Urinary bladder (tissue), 4 donors: Measurements from ENCODE around the gene DHDDS. TPM values are rescaled to one million over a fixed set of nuclear protein-coding genes. Genes with fewer than 3 reads are reported as not detected.

Experiments used
- DNase-seq: peaks from one replicate; pipeline ENCODE4 v3.0.0-alpha.2; 2015; ENCODE audit errors: extremely low spot score
- H3K27ac ChIP-seq: one replicate; pipeline ENCODE4 v1.5.1; 2013; ENCODE audit warnings: low read depth, mild to moderate bottlenecking, moderate library complexity
- H3K36me3 ChIP-seq: one replicate; pipeline ENCODE4 v1.6.1; 2013; ENCODE audit warnings: mild to moderate bottlenecking, moderate library complexity; ENCODE audit not compliant: insufficient read depth
- H3K4me1 ChIP-seq: one replicate; pipeline ENCODE4 v1.6.1; 2013; ENCODE audit warnings: mild to moderate bottlenecking, moderate library complexity; ENCODE audit not compliant: insufficient read depth
- H3K4me3 ChIP-seq: one replicate; pipeline ENCODE4 v1.5.1; 2013; ENCODE audit warnings: low read depth, low read length
- WGBS: extraction: QIAGEN DNeasy Blood & Tissue Kit; methylation state at CpG from one replicate; pipeline ENCODE4 v1.1.7; 2013; 5-methylcytosine and 5-hydroxymethylcytosine counted together
- polyA plus RNA-seq: library from polyadenylated mRNA; stranded (reverse); fragments of 200-250 nt; gene quantifications from one replicate; pipeline ENCODE4 v1.2.3, GENCODE V29; 2013
- total RNA-seq: library from RNA; depleted of rRNA; stranded (reverse); fragments of >200 nt; gene quantifications from one replicate; pipeline ENCODE4 v1.2.3, GENCODE V29; 2014
- donor health status: healthy with polysubstance abuse.
- donor health status: healthy.

The DHDDS gene
- total and polyA plus RNA-seq, 2 donors = 25.4 to 30.0 TPM

DNA sequence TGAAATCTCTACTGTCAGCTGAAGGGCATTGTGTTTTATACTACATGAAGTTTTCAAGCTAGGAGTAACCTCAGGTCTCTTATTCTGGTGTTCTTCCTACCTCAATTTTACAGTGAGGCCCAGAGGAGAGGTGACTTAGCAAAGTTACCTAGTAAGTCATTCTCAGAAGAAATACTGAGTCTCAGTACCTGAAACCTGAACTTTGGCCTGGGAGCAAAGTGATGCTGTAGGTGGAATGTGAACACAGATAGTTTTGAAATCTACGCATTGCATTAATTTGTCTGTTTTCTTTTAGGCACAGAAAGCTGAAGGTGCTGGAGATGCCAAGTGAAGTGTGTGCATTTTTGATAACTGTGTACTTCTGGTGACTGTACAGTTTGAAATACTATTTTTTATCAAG, 42.7 kb downstream of the DHDDS start:
- Histone ChIP-seq H3K27ac (no peak overlapping the region), H3K36me3 (peaks cover 6% of the 10 kb centered on the region), H3K4me1 (no peaks in the 10 kb centered on the region), H3K4me3 (no peak overlapping the region)
- 91% methylated on average over 1 of the region's 1 CpG for WGBS
- DNase-seq = no peak

DNA sequence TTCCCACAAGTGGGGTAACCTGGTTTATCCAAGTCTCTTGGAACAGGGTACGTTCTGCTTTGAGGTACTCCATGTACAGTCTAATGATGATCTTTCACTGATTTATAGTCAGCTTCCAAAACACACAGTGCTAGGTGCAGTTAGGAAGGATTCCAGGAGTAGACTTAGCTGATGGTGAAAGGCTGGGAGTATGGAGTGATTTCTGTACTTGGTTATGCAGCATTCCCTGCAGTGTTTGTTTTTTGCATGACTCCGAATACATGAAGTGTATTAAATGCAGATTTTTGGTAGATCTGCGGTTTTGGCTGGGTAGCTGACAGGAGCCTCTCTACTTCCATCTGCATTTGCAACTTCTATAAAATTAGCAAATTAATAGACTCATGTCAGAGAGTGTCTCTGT, 43.9 kb downstream of the DHDDS start:
- Histone ChIP-seq H3K4me1 (no peaks in the 10 kb centered on the region), H3K4me3 (no peak overlapping the region), H3K27ac (no peak overlapping the region), H3K36me3 (peaks cover 6% of the 10 kb centered on the region)
- DNase-seq = no peak
- WGBS = 75% methylated on average over 3 of the region's 3 CpGs

DNA sequence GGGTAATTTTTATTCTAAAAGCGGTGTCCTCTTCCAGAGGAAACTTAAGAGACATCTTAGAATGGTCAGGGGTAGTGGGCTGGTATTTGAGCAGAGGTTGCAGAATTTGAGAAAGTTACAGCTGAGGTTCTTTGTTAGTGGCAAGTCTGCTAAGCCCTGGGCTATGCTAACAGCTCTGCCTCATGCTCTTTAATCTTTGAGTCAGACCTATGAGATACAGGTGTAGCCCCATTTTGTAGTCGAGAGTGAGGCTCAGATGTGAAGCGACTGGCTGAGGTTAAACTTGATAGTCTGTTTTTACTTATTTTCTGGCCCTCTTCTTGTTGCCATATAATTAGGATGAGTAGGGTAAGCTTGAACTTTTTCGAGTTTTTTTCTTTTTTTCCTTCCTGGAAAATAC, 44.8 kb downstream of the DHDDS start:
- 85% methylated on average over 4 of the region's 4 CpGs for WGBS
- DNase-seq = no peak
- no peak overlapping the region for H3K4me3 ChIP-seq
- peaks cover 6% of the 10 kb centered on the region for H3K36me3 ChIP-seq
- H3K27ac ChIP-seq = no peak overlapping the region
- H3K4me1 ChIP-seq = no peaks in the 10 kb centered on the region

DNA sequence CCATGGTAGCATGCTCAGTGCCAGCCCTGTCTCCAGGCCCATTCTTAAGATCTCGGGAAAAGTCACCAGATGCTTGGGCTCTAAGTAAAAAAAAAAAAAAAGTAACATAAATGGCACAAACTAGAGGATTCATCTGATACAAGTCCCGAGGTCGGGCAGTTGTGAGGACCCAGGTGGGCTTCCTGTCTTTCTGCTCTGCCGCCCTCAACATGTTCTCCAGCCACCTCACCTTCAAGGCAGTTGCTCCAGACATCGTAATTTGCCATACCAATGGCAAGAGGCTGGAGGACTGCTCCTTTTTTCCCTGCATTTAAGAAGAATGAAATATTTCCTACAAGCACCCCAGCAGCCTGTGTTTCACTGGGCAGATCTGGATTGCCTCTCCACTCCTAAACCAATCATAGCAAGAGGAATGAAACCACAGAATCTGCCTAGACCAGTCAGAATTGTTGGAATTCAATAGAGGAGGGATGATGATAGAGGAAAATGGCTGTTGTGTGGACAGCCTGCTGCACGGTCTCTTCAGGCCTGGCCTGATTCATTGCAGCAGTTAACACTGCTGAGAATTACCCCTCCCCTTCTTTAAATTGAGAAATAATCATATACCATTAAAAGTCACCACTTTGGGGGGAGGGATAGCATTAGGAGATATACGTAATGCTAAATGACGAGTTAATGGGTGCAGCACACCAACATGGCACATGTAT, 45.5 kb downstream of the DHDDS start:
- no peak overlapping the region for H3K27ac ChIP-seq
- WGBS = 73% methylated on average over 8 of the region's 8 CpGs
- H3K36me3 ChIP-seq = peaks cover 6% of the 10 kb centered on the region
- no peaks in the 10 kb centered on the region for H3K4me1 ChIP-seq
- H3K4me3 ChIP-seq = no peak overlapping the region
- no peak for DNase-seq

DNA sequence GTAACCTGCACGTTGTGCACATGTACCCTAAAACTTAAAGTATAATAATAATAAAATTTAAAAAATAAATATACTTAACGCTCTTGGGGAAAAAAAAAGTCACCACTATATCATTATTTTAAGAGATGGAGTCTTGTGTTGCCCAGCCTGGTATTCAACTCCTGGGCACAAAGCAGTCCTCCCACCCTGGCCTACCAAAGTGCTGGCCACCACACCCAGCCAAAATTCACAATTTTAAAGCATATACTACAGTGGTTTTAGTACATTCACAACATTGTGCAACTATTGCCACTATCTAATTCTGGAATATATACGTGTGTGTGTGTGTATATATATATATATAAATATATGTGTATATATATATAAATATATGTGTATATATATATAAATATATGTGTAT, 46.0 kb downstream of the DHDDS start:
- DNase-seq = no peak
- H3K27ac ChIP-seq = no peak overlapping the region
- H3K36me3 ChIP-seq = peaks cover 6% of the 10 kb centered on the region
- 69% methylated on average over 3 of the region's 3 CpGs for WGBS
- H3K4me3 ChIP-seq = no peak overlapping the region
- no peaks in the 10 kb centered on the region for H3K4me1 ChIP-seq

DNA sequence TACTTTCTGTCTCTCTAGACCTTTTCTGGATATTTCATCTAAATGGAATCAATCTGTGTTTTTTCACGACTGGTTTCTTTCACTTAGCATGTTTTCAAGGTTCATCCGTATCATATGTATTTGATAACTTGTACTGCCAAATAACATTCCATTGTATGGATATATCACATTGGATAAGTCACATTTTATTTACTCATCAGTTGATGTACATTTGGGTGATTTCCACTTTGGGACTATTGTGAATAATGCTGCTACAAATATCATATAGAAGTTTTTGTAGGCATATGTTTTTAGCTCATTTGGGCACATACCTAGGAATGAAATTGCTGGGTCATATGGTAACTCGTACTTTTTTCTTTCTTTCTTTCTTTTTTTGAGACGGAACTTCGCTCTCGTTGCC, 46.9 kb downstream of the DHDDS start:
- Histone ChIP-seq H3K4me3 (no peak overlapping the region), H3K36me3 (peaks cover 6% of the 10 kb centered on the region), H3K4me1 (no peaks in the 10 kb centered on the region), H3K27ac (no peak overlapping the region)
- DNase-seq = no peak
- 95% methylated on average over 6 of the region's 6 CpGs for WGBS

DNA sequence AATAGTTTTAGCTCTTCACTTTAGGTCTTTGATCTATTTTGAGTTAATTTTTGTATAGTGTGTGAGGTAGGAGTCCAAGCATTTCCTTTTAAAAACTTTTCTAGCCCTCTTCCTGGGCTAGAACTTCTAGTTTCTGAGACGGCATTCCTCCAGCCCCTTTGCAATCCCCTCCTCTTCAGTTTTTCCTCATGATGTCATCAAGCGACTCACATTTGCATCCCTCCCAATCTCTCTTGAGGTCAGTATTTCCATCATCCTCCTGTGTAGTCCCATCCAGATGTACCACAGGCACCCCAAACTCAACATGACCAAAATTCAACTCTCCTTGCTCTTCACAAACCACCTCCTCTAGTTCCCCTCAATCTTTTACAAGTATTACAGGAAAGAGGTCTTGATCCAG, 50.8 kb downstream of the DHDDS start:
- no peak for DNase-seq
- Histone ChIP-seq H3K36me3 (peaks cover 3% of the 10 kb centered on the region), H3K4me3 (no peak overlapping the region), H3K27ac (no peak overlapping the region), H3K4me1 (no peaks in the 10 kb centered on the region)
- 74% methylated on average over 2 of the region's 2 CpGs for WGBS

DNA sequence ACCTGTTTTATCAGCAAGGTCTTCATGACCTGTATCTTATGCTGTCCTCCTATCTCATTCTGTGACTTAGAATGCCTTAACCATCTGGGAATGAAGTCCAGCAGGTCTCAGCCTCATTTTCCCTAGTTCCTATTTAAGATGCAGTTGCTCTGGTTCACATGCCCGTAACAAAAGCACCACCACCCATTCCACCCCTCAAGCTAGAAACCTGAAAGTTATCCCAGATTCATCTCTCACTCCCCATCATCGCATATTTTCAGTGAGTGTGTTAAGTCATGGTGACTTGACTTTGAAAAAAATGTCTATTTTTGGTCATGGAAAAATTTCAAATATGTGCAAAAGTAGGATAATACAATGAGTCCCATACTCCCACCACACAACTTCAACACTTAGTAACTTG, 51.9 kb downstream of the DHDDS start:
- H3K36me3 ChIP-seq = peaks cover 3% of the 10 kb centered on the region
- H3K4me3 ChIP-seq = no peak overlapping the region
- no peaks in the 10 kb centered on the region for H3K4me1 ChIP-seq
- no peak for DNase-seq
- H3K27ac ChIP-seq = no peak overlapping the region
- WGBS = 78% methylated on average over 2 of the region's 2 CpGs

DNA sequence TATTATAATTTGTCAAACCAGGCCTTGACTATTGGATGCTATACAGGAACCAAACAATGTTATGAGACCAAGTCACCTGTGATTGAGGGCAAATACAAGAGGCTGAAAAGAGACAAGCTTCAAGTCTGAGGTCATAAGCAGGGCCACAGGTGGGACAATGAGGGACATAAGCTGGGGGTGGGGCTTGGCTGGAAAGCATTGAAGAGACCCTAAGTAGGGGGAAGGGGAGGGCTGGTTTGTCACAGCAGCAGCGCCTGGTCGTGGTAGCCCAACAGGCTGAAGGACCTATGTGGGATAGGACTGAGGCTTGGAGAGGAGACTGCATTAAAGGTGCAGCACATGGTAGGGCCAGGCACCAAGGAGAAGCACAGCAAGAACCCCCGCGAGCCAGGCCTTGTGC, 58.0 kb downstream of the DHDDS start:
- H3K4me3 ChIP-seq = no peak overlapping the region
- H3K27ac ChIP-seq = no peak overlapping the region
- whole genome bisulfite sequencing = 83% methylated on average over 4 of the region's 4 CpGs
- no peak for DNase-seq
- no peaks in the 10 kb centered on the region for H3K36me3 ChIP-seq
- H3K4me1 ChIP-seq = no peaks in the 10 kb centered on the region

DNA sequence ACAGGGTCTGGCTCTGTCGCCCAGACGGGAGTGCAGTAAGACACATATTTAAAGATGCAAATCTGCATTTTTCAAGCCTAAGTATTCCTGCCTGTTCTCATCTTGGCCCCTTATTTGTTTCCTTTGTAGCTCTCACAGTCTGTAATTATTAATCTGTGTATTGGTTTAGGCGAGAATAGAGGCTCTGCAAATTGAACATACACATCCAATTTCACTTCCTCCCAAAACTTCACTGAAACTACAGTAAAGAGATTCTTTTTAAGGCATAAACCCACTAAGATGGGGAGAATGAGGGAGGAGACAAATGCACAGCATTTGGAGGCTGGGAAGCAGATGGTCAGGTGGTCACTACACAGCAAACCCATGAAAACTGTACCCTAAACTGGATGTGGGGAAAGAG, 61.1 kb downstream of the DHDDS start:
- 57% methylated on average over 3 of the region's 3 CpGs for WGBS
- no peaks in the 10 kb centered on the region for H3K4me1 ChIP-seq
- no peak overlapping the region for H3K27ac ChIP-seq
- DNase-seq = no peak
- H3K4me3 ChIP-seq = no peak overlapping the region
- H3K36me3 ChIP-seq = no peaks in the 10 kb centered on the region

DNA sequence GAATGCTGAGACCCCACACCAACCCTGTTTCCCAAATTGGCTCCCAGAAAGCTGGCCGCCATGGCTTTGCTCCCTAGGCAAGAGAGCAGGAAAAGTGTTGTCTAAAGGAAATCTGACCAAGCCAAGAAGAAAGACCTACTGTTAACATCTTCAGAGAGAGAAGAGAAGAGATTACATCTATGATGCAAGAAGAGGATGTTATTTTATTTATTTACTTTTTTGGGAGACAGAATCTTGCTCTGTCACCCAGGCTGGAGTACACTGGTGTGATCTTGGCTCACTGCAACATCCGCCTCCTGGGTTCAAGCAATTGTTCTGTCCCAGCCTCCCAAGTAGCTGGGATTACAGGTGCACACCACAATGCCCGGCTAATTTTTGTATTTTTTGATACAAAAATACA, 61.8 kb downstream of the DHDDS start:
- DNase-seq = no peak

DNA sequence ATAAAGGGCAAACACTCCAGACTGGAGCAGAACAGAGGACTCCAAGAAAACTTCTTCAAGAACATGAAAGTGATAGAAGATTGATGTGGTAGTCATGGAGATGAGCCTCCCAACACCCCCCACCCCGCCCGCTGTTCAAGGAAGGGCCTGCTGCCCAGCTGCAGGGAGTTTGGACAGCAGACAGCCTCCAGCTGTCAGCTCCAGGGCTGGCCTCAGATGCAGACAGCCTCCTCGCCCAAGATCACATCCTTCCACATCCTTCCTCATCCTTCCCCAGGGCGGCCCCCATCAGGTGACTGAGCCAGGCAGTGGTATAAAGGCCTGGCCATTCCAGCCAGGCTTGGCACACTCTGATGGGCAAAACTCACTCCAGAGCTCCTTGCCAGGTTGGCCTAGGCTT, 64.7 kb downstream of the DHDDS start:
- no peak for DNase-seq
- Histone ChIP-seq H3K27ac (no peak overlapping the region), H3K36me3 (no peaks in the 10 kb centered on the region), H3K4me1 (no peaks in the 10 kb centered on the region), H3K4me3 (no peak overlapping the region)
- WGBS = 32% methylated on average over 4 of the region's 4 CpGs

More for the DNA sequence above, 61.8 kb downstream of the DHDDS start:
- Histone ChIP-seq H3K4me1 (no peaks in the 10 kb centered on the region), H3K4me3 (no peak overlapping the region), H3K27ac (no peak overlapping the region), H3K36me3 (no peaks in the 10 kb centered on the region)
- 88% methylated on average over 3 of the region's 3 CpGs for WGBS

DNA sequence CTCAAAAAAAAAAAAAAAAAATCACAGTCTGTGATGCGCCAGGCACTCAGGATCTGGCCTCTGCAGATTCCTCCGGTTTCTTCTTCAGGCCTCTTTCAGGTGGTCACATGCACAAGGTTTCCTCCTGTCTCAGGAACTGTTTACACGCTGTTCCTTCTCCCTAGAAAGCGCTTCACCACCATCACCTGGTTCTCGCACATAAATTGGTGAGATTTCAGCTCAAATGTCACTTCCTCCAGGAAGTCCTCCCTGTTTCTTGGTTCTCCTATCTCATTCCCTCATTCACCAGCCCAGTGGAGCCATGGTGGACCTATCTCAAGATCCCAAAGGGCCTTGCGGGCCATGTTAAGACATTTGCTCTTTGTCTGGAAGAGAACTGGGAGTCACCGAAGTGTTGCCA, 66.8 kb downstream of the DHDDS start:
- 93% methylated on average over 7 of the region's 7 CpGs for WGBS
- no peaks in the 10 kb centered on the region for H3K36me3 ChIP-seq
- H3K27ac ChIP-seq = no peak overlapping the region
- no peak for DNase-seq
- no peaks in the 10 kb centered on the region for H3K4me1 ChIP-seq
- H3K4me3 ChIP-seq = no peak overlapping the region

DNA sequence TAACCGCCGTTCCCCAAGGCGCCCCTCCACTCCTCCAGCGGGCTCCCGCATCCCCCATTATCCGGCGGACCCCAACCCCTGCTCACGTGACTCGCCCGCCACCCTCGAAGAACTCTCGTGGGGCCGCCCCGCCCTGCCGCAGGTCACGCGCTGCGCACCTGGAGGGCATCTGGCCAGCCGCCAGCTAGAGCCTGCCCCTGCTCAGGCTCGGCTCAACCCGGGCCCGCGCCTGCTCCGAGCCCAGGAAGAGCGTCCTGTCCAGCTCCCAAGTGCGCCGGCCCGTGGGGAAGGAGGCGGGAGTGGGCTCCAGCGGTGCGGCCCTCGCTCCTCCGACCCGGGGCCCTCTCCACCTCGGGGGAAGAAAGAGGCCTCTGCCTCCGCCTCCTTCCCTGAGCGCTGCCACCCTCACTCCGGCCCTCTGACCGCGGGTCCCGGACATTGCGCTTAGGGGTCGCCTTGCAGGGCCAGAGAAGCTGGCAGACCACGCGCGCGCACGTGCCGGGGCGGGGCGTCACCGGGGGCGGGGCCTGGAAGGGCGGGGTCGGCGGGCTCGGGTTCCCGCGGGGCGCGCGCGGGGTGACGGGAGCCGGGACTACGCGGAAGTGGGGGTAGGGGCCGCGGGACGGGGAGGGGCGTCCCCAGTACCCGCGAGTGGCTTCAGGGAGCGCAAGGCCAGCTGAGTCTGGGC, 68.5 kb downstream of the DHDDS start:
- H3K27ac ChIP-seq = peak overlapping the region; percentile 89
- no peaks in the 10 kb centered on the region for H3K36me3 ChIP-seq
- peak; percentile 60 for DNase-seq
- under 1% methylated on average over 74 of the region's 74 CpGs for WGBS
- H3K4me1 ChIP-seq = no peaks in the 10 kb centered on the region
- H3K4me3 ChIP-seq = peak overlapping the region; percentile 65
